ENCODE measurements around the gene GABRR1.

DNA sequence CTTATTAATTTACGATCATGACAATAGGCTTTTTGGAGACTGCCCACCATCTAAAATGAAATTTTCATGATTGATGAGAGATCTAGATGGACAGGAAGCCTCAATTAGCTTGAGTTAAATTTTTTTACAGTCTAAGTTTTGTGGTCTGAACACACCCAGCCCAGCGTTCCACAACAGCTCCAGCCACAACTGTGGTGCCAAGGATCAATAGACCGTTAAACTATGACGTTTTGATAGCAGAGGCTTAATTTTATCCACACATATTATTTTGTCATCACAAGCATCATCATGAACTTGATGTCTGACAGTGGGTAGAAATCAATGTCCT, 5.5 kb upstream of the GABRR1 start:
- TF ChIP-seq, protein P1, sequence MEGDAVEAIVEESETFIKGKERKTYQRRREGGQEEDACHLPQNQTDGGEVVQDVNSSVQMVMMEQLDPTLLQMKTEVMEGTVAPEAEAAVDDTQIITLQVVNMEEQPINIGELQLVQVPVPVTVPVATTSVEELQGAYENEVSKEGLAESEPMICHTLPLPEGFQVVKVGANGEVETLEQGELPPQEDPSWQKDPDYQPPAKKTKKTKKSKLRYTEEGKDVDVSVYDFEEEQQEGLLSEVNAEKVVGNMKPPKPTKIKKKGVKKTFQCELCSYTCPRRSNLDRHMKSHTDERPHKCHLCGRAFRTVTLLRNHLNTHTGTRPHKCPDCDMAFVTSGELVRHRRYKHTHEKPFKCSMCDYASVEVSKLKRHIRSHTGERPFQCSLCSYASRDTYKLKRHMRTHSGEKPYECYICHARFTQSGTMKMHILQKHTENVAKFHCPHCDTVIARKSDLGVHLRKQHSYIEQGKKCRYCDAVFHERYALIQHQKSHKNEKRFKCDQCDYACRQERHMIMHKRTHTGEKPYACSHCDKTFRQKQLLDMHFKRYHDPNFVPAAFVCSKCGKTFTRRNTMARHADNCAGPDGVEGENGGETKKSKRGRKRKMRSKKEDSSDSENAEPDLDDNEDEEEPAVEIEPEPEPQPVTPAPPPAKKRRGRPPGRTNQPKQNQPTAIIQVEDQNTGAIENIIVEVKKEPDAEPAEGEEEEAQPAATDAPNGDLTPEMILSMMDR (IDR thresholded peaks at IDR 0.05): no peak
- no peak for TF ChIP-seq EP300 (IDR thresholded peaks at IDR 0.05)

Measured in ovary (tissue), 3 donors.